ENCODE measurements around the gene TPM2. TPM values are rescaled to one million over a fixed set of nuclear protein-coding genes. Genes with fewer than 3 reads are reported as not detected.

Gene TPM2
- total RNA-seq, 2 donors from 2014 or later = 599 to 915 TPM

- Histone ChIP-seq H3K27ac (peak overlapping the region; percentile 97 to 99), H3K4me1 (peaks cover 0 to 56% of the 10 kb centered on the region in 2 donors), H3K9me3 (no peaks in the 10 kb centered on the region), H3K4me3 (peak overlapping the region; percentile 70 to 74), H3K36me3 (peaks cover 43% of the 10 kb centered on the region), H3K27me3 (no peaks in the 10 kb centered on the region)
- TF ChIP-seq CTCF (IDR thresholded peaks at IDR 0.05) = no peak
- no peak for DNase-seq (ENCODE audit: low spot score)
These were observed 1.7 kb downstream of the TPM2 start for GRCh38 chr9:35687972-35688557.

- Histone ChIP-seq H3K9me3 (no peaks in the 10 kb centered on the region), H3K4me3 (peak overlapping the region; percentile 70 to 74), H3K27me3 (no peaks in the 10 kb centered on the region), H3K4me1 (peaks cover 0 to 56% of the 10 kb centered on the region in 2 donors), H3K36me3 (peaks cover 50% of the 10 kb centered on the region), H3K27ac (peak overlapping the region; percentile 97 to 99)
- no peak for DNase-seq (ENCODE audit: low spot score)
- no peak for TF ChIP-seq CTCF (IDR thresholded peaks at IDR 0.05)
These were observed 2.4 kb downstream of the TPM2 start for GRCh38 chr9:35687306-35687705.

- Histone ChIP-seq H3K4me1 (peaks cover 0 to 56% of the 10 kb centered on the region in 2 donors), H3K27me3 (no peaks in the 10 kb centered on the region), H3K4me3 (peak overlapping the region; percentile 70 to 74), H3K9me3 (no peaks in the 10 kb centered on the region), H3K27ac (peak overlapping the region; percentile 97 to 99), H3K36me3 (peaks cover 50% of the 10 kb centered on the region)
- no peak for TF ChIP-seq CTCF (IDR thresholded peaks at IDR 0.05)
- DNase-seq (ENCODE audit: low spot score) = no peak
These were observed 3.2 kb downstream of the TPM2 start for GRCh38 chr9:35686222-35687203.

GRCh38 chr9:35685506-35685905, 4.2 kb downstream of the TPM2 start:
- Histone ChIP-seq H3K9me3 (no peaks in the 10 kb centered on the region), H3K4me3 (peak overlapping the region; percentile 2 to 3), H3K36me3 (peaks cover 50% of the 10 kb centered on the region), H3K27me3 (no peaks in the 10 kb centered on the region), H3K4me1 (peaks cover 0 to 51% of the 10 kb centered on the region in 2 donors), H3K27ac (peak overlapping the region; percentile 97 to 99)
- no peak for DNase-seq (ENCODE audit: low spot score)
- no peak for TF ChIP-seq CTCF (IDR thresholded peaks at IDR 0.05)

GRCh38 chr9:35684921-35685320, 4.8 kb downstream of the TPM2 start:
- Histone ChIP-seq H3K27ac (peak overlapping the region; percentile 49 to 97), H3K36me3 (peaks cover 50% of the 10 kb centered on the region), H3K4me3 (peak overlapping the region in 1 of 2 donors; percentile 2), H3K27me3 (no peaks in the 10 kb centered on the region), H3K9me3 (no peaks in the 10 kb centered on the region), H3K4me1 (peaks cover 0 to 47% of the 10 kb centered on the region in 2 donors)
- TF ChIP-seq CTCF (IDR thresholded peaks at IDR 0.05) = no peak
- no peak for DNase-seq (ENCODE audit: low spot score)

Measured in right atrium auricular region (tissue), 2 donors.